Activated naive CD4-positive, alpha-beta T cell treated with anti-CD3 and anti-CD28 coated beads, Interleukin-2, amount 10 ng/mL, durations not matched to agents 7 days and 5 days (primary cell): Measurements from ENCODE around the gene SUPV3L1.
"Not testable (repeated sequence)": the region's sequence is repeated elsewhere in the genome, so short reads cannot be mapped to it uniquely, and the experiment has no call there.

Experiments used
- CTCF ChIA-PET: fragments of 350-600 bp; sonication (Branson Sonifier 250); formaldehyde crosslinking; loops from one replicate; lab custom pipeline; 2021; ENCODE audit warnings: antibody characterized with exemption; lab: Charles Lee
- DNase-seq: peaks from one replicate; pipeline ENCODE4 v3.0.0-alpha.2; 2020
- H3K27ac Mint-ChIP-seq: one replicate; pipeline ENCODE4 v1.8.0; 2021; ENCODE audit warnings: mild to moderate bottlenecking, moderate library complexity, mixed read lengths
- H3K27me3 Mint-ChIP-seq: one replicate; pipeline ENCODE4 v1.8.0; 2021; ENCODE audit warnings: mild to moderate bottlenecking, mixed read lengths
- H3K36me3 Mint-ChIP-seq: one replicate; pipeline ENCODE4 v1.8.0; 2021; ENCODE audit warnings: mixed read lengths
- H3K4me1 Mint-ChIP-seq: one replicate; pipeline ENCODE4 v1.8.0; 2021; ENCODE audit warnings: mixed read lengths
- H3K4me3 Mint-ChIP-seq: one replicate; pipeline ENCODE4 v1.8.0; 2021; ENCODE audit warnings: mild to moderate bottlenecking, moderate library complexity, mixed read lengths
- H3K9me3 Mint-ChIP-seq: one replicate; pipeline ENCODE4 v1.8.0; 2021; ENCODE audit warnings: mixed read lengths

The SUPV3L1 gene

GRCh38 chr10:69243817-69244216 is 63.8 kb downstream of the SUPV3L1 start:
- CTCF ChIA-PET: interaction anchor here (1.4 kb wide), 1 partner anchor 149 kb away, joined by 4 read pairs; no protein-coding TSS in a partner anchor
- Mint-ChIP-seq H3K9me3 (no peaks in the 10 kb centered on the region), H3K27me3 (peaks cover 11% of the 10 kb centered on the region), H3K4me3 (no peak overlapping the region), H3K36me3 (no peaks in the 10 kb centered on the region), H3K27ac (no peak overlapping the region), H3K4me1 (peaks cover 23% of the 10 kb centered on the region)
- DNase-seq: no peak

GRCh38 chr10:69246036-69246435 is 66.0 kb downstream of the SUPV3L1 start:
- Mint-ChIP-seq H3K36me3 (peaks cover 2% of the 10 kb centered on the region), H3K27ac (no peak overlapping the region), H3K27me3 (peaks cover 11% of the 10 kb centered on the region), H3K4me1 (peaks cover 9% of the 10 kb centered on the region), H3K9me3 (no peaks in the 10 kb centered on the region), H3K4me3 (no peak overlapping the region)
- DNase-seq: no peak
- CTCF ChIA-PET: interaction anchor here (1.6 kb wide), 1 partner anchor 8 kb away, joined by 5 read pairs; no protein-coding TSS in a partner anchor

GRCh38 chr10:69246581-69247312 is 66.7 kb downstream of the SUPV3L1 start:
- DNase-seq: no peak
- no peak overlapping the region for H3K27ac Mint-ChIP-seq
- peaks cover 9% of the 10 kb centered on the region for H3K27me3 Mint-ChIP-seq
- H3K4me1 Mint-ChIP-seq: peaks cover 5% of the 10 kb centered on the region
- no peaks in the 10 kb centered on the region for H3K9me3 Mint-ChIP-seq
- H3K36me3 Mint-ChIP-seq: peaks cover 2% of the 10 kb centered on the region
- H3K4me3 Mint-ChIP-seq: no peak overlapping the region
- CTCF ChIA-PET: interaction anchor here (1.6 kb wide), 1 partner anchor 9 kb away, joined by 5 read pairs; no protein-coding TSS in a partner anchor

- H3K9me3 Mint-ChIP-seq: no peaks in the 10 kb centered on the region
- no peak overlapping the region for H3K4me3 Mint-ChIP-seq
- DNase-seq: no peak
- H3K4me1 Mint-ChIP-seq: peaks cover 2% of the 10 kb centered on the region
- H3K27me3 Mint-ChIP-seq: peaks cover 6% of the 10 kb centered on the region
- no peak overlapping the region for H3K27ac Mint-ChIP-seq
- CTCF ChIA-PET: interaction anchor here (1.6 kb wide), 1 partner anchor 9 kb away, joined by 5 read pairs; no protein-coding TSS in a partner anchor
- H3K36me3 Mint-ChIP-seq: peaks cover 3% of the 10 kb centered on the region
Observed at GRCh38 chr10:69247313-69247710, 67.3 kb downstream of the SUPV3L1 start.

- Mint-ChIP-seq H3K27me3 (peaks cover 2% of the 10 kb centered on the region), H3K9me3 (no peaks in the 10 kb centered on the region), H3K27ac (no peak overlapping the region), H3K4me3 (no peak overlapping the region), H3K4me1 (no peaks in the 10 kb centered on the region), H3K36me3 (peaks cover 3% of the 10 kb centered on the region)
- CTCF ChIA-PET: interaction anchor here (0.9 kb wide), 1 partner anchor 8 kb away, joined by 3 read pairs; no protein-coding TSS in a partner anchor
- DNase-seq: no peak
Observed at GRCh38 chr10:69248117-69248730, 68.2 kb downstream of the SUPV3L1 start.

GRCh38 chr10:69250041-69250440 is 70.0 kb downstream of the SUPV3L1 start:
- H3K9me3 Mint-ChIP-seq: no peaks in the 10 kb centered on the region
- H3K4me3 Mint-ChIP-seq: no peak overlapping the region
- no peaks in the 10 kb centered on the region for H3K4me1 Mint-ChIP-seq
- H3K36me3 Mint-ChIP-seq: peaks cover 3% of the 10 kb centered on the region
- no peak for DNase-seq
- H3K27me3 Mint-ChIP-seq: no peaks in the 10 kb centered on the region
- CTCF ChIA-PET: no interaction called here
- no peak overlapping the region for H3K27ac Mint-ChIP-seq

GRCh38 chr10:69251417-69251816 is 71.4 kb downstream of the SUPV3L1 start:
- H3K9me3 Mint-ChIP-seq, DNase-seq, H3K4me1 Mint-ChIP-seq, H3K4me3 Mint-ChIP-seq, H3K27me3 Mint-ChIP-seq, H3K27ac Mint-ChIP-seq, CTCF ChIA-PET, H3K36me3 Mint-ChIP-seq: not testable (repeated sequence)

GRCh38 chr10:69253171-69253570 is 73.1 kb downstream of the SUPV3L1 start:
- no peaks in the 10 kb centered on the region for H3K9me3 Mint-ChIP-seq
- no peak for DNase-seq
- no peaks in the 10 kb centered on the region for H3K4me1 Mint-ChIP-seq
- H3K36me3 Mint-ChIP-seq: peaks cover 6% of the 10 kb centered on the region
- no peak overlapping the region for H3K4me3 Mint-ChIP-seq
- CTCF ChIA-PET: interaction anchor here (0.9 kb wide), 1 partner anchor 9 kb away, joined by 3 read pairs; no protein-coding TSS in a partner anchor
- H3K27ac Mint-ChIP-seq: no peak overlapping the region
- H3K27me3 Mint-ChIP-seq: no peaks in the 10 kb centered on the region

GRCh38 chr10:69254877-69255276 is 74.8 kb downstream of the SUPV3L1 start:
- CTCF ChIA-PET: interaction anchor here (0.9 to 1.6 kb wide), 3 partner anchors 12 to 128 kb away, joined by 3 read pairs; no protein-coding TSS in a partner anchor
- H3K27ac Mint-ChIP-seq: no peak overlapping the region
- H3K36me3 Mint-ChIP-seq: peaks cover 13% of the 10 kb centered on the region
- DNase-seq: no peak
- H3K4me1 Mint-ChIP-seq: no peaks in the 10 kb centered on the region
- no peaks in the 10 kb centered on the region for H3K27me3 Mint-ChIP-seq
- H3K4me3 Mint-ChIP-seq: no peak overlapping the region
- no peaks in the 10 kb centered on the region for H3K9me3 Mint-ChIP-seq
